Measurements from ENCODE around the gene MAP7D1. TPM values are rescaled to one million over a fixed set of nuclear protein-coding genes. Genes with fewer than 3 reads are reported as not detected.

The MAP7D1 gene
- total RNA-seq, 1 donor = 114 TPM

DNA sequence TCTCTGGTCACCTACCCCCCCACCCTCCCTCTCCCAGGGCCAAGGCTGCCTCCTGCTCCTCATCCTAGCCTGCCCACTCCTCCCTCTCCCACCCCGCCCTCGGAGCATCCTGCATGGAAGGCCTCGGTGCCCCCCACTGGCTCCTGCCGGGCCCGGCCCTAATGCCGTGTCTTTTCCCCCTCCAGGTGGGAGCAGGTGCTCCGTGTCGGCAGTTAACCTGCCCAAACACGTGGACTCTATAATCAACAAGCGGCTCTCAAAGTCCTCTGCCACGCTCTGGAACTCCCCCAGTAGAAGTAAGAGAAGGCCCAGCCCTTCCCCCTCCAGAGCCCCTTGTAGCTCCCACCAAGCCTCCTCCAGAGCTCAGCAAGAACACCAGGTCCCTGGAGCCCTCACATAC, 18.8 kb downstream of the MAP7D1 start:
- H3K4me3 ChIP-seq (ENCODE audit: low read depth, low read length) = no peak overlapping the region
- TF ChIP-seq, protein P1, sequence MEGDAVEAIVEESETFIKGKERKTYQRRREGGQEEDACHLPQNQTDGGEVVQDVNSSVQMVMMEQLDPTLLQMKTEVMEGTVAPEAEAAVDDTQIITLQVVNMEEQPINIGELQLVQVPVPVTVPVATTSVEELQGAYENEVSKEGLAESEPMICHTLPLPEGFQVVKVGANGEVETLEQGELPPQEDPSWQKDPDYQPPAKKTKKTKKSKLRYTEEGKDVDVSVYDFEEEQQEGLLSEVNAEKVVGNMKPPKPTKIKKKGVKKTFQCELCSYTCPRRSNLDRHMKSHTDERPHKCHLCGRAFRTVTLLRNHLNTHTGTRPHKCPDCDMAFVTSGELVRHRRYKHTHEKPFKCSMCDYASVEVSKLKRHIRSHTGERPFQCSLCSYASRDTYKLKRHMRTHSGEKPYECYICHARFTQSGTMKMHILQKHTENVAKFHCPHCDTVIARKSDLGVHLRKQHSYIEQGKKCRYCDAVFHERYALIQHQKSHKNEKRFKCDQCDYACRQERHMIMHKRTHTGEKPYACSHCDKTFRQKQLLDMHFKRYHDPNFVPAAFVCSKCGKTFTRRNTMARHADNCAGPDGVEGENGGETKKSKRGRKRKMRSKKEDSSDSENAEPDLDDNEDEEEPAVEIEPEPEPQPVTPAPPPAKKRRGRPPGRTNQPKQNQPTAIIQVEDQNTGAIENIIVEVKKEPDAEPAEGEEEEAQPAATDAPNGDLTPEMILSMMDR (IDR thresholded peaks at IDR 0.05; ENCODE audit: insufficient read depth, low read length) = no peak
- DNase-seq (ENCODE audit: low read depth) = no peak

DNA sequence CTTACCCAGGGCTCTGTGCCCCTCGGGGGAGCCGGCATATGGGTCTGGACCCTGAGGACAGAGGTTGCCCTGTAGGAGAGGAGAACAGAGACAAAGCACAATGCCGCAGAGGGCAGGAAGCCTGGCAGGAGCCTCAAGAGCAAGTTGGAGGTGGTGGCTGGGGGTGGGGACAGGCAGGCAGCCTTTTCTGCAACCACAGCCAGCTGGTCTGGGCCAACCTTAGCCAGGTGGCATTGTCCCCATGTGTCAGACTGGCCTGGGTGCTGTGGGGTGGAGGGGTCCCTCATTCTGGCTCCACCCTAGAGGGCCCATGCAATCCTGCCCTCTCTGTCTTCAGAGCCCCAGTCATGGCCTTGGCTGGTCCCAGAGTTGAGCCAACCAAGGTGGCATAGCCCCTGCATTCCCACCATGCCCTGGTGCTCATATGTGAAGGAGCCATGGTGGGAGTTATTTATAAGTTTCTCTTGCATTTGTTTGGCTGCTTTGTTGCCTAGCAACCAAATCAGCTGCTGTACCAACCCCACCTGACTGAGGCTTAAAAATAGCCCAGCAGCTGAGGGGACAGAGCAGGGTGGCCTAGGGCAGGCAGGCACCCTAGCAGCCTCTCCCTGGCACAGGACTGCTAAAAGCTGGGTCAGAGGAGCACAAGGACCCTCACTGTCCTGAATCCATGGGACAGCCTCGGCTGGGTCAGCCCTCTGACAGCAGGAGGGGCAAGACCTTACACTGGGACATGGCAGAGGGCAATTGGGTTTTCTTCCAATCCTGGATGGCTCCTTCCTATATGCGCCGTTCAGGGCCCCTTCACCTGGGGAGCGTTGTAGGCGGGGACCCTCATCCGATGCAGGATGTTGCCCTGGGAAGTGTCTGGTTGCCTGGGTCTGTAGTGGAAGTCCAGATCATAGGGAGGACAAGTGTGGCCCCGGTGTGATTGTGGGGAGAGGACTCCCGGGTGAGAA, 19.5 kb downstream of the MAP7D1 start:
- no peak overlapping the region for H3K4me3 ChIP-seq (ENCODE audit: low read depth, low read length)
- TF ChIP-seq, protein P1 (IDR thresholded peaks at IDR 0.05; ENCODE audit: insufficient read depth, low read length) = no peak
- DNase-seq (ENCODE audit: low read depth) = peak; percentile 55

DNA sequence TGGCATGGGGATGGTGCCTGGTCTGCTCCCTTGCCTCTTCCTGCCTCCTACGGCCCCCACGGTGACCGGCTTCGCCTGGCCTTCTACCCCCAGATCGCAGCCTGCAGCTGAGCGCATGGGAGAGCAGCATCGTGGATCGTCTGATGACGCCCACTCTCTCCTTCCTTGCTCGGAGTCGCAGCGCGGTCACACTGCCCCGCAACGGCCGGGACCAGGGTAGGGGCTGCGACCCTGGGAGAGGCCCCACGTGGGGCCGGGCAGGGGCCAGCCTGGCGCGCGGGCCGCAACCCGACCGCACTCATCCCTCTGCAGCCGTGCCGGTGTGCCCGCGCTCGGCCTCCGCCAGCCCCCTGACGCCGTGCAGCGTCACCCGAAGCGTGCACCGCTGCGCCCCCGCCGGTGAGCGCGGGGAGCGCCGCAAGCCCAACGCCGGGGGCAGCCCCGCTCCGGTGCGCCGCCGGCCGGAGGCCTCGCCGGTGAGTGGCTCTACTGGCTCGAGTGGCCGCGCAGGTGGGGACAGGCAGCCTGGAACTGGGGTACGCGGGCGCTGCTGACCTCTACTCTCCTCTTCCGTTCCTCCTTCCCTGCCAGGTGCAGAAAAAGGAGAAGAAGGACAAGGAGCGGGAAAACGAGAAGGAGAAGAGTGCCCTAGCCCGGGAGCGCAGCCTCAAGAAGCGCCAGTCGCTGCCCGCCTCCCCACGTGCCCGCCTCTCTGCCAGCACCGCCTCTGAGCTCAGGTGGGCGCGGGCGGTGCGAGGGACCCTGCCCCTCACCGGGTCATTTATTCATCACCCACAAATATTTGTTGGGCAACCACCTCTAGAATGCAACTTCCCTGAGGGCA, 20.4 kb downstream of the MAP7D1 start:
- no peak overlapping the region for H3K4me3 ChIP-seq (ENCODE audit: low read depth, low read length)
- DNase-seq (ENCODE audit: low read depth) = no peak
- TF ChIP-seq, protein P1 (IDR thresholded peaks at IDR 0.05; ENCODE audit: insufficient read depth, low read length) = no peak

DNA sequence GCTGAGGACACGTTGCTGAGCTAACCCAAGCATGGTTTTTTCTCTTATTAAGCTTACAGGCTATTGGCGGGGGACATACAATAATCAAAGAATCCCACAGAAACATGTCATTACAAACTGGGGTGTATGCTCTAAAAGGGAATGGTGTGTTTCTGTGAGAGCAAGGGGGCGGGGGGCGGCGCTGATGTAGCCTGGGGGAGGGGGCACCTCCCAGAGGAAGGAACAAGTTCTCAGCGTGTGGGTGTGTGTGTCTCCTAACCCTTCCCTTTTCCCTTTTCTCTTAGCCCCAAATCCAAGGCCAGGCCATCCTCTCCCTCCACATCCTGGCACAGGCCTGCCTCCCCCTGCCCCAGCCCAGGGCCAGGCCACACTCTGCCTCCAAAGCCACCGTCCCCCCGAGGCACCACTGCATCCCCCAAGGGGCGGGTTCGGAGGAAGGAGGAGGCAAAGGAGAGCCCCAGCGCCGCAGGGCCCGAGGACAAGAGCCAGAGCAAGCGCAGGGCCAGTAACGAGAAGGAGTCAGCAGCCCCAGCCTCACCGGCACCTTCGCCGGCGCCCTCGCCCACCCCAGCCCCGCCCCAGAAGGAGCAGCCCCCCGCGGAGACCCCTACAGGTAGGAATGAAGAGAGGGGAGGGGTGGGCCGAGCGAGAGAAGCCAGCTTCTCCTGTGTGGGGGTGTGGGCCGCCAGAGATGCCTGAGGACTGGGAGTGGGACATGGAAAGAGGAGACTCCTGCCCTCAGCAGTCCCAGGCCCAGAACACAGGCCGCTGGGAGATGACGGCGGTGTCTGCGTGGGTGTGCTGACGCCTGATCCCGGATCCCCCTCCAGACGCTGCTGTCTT, 21.9 kb downstream of the MAP7D1 start:
- no peak for DNase-seq (ENCODE audit: low read depth)
- no peak overlapping the region for H3K4me3 ChIP-seq (ENCODE audit: low read depth, low read length)
- TF ChIP-seq, protein P1 (IDR thresholded peaks at IDR 0.05; ENCODE audit: insufficient read depth, low read length) = no peak

DNA sequence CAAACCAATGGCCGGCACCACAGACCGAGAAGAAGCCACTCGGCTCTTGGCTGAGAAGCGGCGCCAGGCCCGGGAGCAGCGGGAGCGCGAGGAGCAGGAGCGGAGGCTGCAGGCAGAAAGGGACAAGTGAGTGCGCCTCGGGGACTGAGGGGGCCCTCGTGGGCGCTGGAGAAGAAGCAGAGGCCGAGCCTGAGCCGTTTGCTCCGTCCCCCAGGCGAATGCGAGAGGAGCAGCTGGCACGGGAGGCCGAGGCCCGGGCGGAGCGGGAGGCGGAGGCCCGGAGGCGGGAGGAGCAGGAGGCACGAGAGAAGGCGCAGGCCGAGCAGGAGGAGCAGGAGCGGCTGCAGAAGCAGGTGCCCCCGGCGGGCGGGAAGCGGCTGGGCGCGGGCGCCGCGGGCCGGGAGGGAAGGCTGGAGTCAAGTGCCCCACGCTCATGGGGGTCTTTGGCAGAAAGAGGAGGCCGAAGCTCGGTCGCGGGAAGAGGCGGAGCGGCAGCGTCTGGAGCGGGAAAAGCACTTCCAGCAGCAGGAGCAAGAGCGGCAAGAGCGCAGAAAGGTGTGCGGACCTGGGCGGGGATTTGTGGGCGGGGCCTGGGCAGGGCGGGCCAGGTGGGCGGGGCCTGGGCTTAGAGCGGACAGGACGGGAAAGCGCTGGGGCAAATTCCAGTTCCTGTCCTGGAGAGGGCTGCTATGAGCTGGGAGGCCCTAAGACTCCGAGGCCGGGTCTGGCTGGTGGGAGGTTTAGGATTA, 22.7 kb downstream of the MAP7D1 start:
- TF ChIP-seq, protein P1 (IDR thresholded peaks at IDR 0.05; ENCODE audit: insufficient read depth, low read length) = no peak
- no peak overlapping the region for H3K4me3 ChIP-seq (ENCODE audit: low read depth, low read length)
- no peak for DNase-seq (ENCODE audit: low read depth)

Measured in fibroblast of the aortic adventitia (primary cell).